GM12878 (cell line): ENCODE results near the gene PNPLA5. TPM values are rescaled to one million over a fixed set of nuclear protein-coding genes. Genes with fewer than 3 reads are reported as not detected.

Experiments used
- ATAC-seq: fragments of 200-7000 bp; cut with Tn5 transposase; 3 replicates; pipeline ENCODE4 v1.9.1; 2020; ENCODE audit warnings: mild to moderate bottlenecking, moderate library complexity
- Bru-seq: library from RNA; stranded (reverse); fragments of 400-500 nt; gene quantifications from one replicate; lab custom pipeline; 2021; lab: Mats Ljungman, UMichigan
- BruChase-seq, 2 experiments: library from RNA; stranded (reverse); fragments of 400-500 nt; gene quantifications; one replicate each; lab custom pipeline; 2021; lab: Mats Ljungman, UMichigan
- BruUV-seq: library from RNA; stranded (reverse); fragments of 400-500 nt; replicated peaks from 2 replicates; lab custom pipeline; 2021; lab: Mats Ljungman, UMichigan
- CTCF ChIA-PET: fragments of 300-600 bp; sonication (Branson Sonifier 250); formaldehyde crosslinking; extraction: SDS; loops from one replicate; lab custom pipeline; 2021; ENCODE audit warnings: inconsistent platforms; lab: Yijun Ruan, JAX
- POLR2A ChIA-PET: fragments of 350-600 bp; formaldehyde crosslinking; extraction: SDS; loops from one replicate; lab custom pipeline; 2021; ENCODE audit warnings: inconsistent platforms; lab: Charles Lee
- RAD21 ChIA-PET: fragments of 300-600 bp; sonication (Branson Sonifier 250); formaldehyde crosslinking; loops from one replicate; lab custom pipeline; 2023; ENCODE audit warnings: antibody characterized with exemption; ENCODE audit not compliant: unreplicated experiment; lab: Charles Lee
- SMC1A ChIA-PET: fragments of 300-600 bp; sonication (Branson Sonifier 250); formaldehyde crosslinking; loops from one replicate; lab custom pipeline; 2023; ENCODE audit not compliant: unreplicated experiment, uncharacterized antibody; lab: Charles Lee
- DNase-seq: peaks from one replicate; pipeline ENCODE4 v3.0.0-alpha.2; 2011; ENCODE audit warnings: low read depth, low spot score
- FAIRE-seq: peaks from 3 replicates; lab custom pipeline; 2011; peaks lifted over from hg19 to GRCh38; lab: Jason Lieb, UNC
- H2AFZ ChIP-seq: 2 replicates; pipeline ENCODE4 v1.6.0; 2011; ENCODE audit warnings: low read depth, low read length, control low read depth; ENCODE audit not compliant: control insufficient read depth
- H3K27ac ChIP-seq: 2 replicates; pipeline ENCODE4 v1.5.1; 2011; ENCODE audit warnings: control low read depth; ENCODE audit not compliant: control insufficient read depth, insufficient read depth
- H3K27me3 ChIP-seq, 2 experiments: replicated peaks in 1 of 2; 2 replicates each; pipeline versions ENCODE4 v1.6.0 to v1.6.1; 2011; ENCODE audit warnings: low read length in 1 of 2; ENCODE audit not compliant: control insufficient read depth in 2 of 2, insufficient read depth in 2 of 2
- H3K36me3 ChIP-seq, 2 experiments: 2 replicates each; pipeline ENCODE4 v1.5.1; 2011; ENCODE audit warnings: low read length in 1 of 2; ENCODE audit not compliant: control insufficient read depth in 2 of 2, insufficient read depth in 2 of 2
- H3K4me1 ChIP-seq: 2 replicates; pipeline ENCODE4 v1.6.1; 2011; ENCODE audit warnings: mild to moderate bottlenecking, low read length, moderate library complexity, mixed read lengths; ENCODE audit not compliant: control insufficient read depth, insufficient read depth
- H3K4me2 ChIP-seq: 2 replicates; pipeline ENCODE4 v1.6.0; 2011; ENCODE audit warnings: control low read depth; ENCODE audit not compliant: control insufficient read depth, insufficient read depth
- H3K4me3 ChIP-seq: fragments of 200-600 bp; sonication (generic); 2 replicates; pipeline ENCODE4 v1.5.1; 2016
- H3K79me2 ChIP-seq: 2 replicates; pipeline ENCODE4 v1.6.0; 2011; ENCODE audit warnings: low read length; ENCODE audit not compliant: control insufficient read depth, insufficient read depth
- H3K9ac ChIP-seq: 2 replicates; pipeline ENCODE4 v1.8.0; 2011; ENCODE audit warnings: low read length, control low read depth, mixed read lengths; ENCODE audit not compliant: control insufficient read depth, insufficient read depth
- H3K9me3 ChIP-seq: replicated peaks from 3 replicates; pipeline ENCODE4 v1.5.1; 2011; ENCODE audit warnings: mild to moderate bottlenecking, low read length; ENCODE audit not compliant: control insufficient read depth, insufficient read depth
- H4K20me1 ChIP-seq: 2 replicates; pipeline ENCODE4 v1.6.0; 2011; ENCODE audit not compliant: control insufficient read depth, insufficient read depth
- GATAD2B ChIP-seq: fragments of 450-650 bp; conservative IDR thresholded peaks from 2 replicates; pipeline ENCODE4 v1.6.1; 2017; ENCODE audit warnings: low read depth, mild to moderate bottlenecking, moderate library complexity
- MEF2A ChIP-seq: IDR thresholded peaks from 2 replicates; pipeline ENCODE4 v1.6.1; 2011; ENCODE audit warnings: low read depth, mild to moderate bottlenecking, low read length, moderate library complexity; ENCODE audit not compliant: insufficient read depth
- MTA2 ChIP-seq: fragments of 450-650 bp; IDR thresholded peaks from 2 replicates; pipeline ENCODE4 v1.6.1; 2016; ENCODE audit warnings: low read depth, mild to moderate bottlenecking, moderate library complexity
- NFYB ChIP-seq: IDR thresholded peaks from 2 replicates; pipeline ENCODE4 v1.6.1; 2011; ENCODE audit warnings: low read depth, mild to moderate bottlenecking, low read length, improper control_type of control experiment, moderate library complexity; ENCODE audit not compliant: insufficient read depth
- RAD51 ChIP-seq: fragments of 450-650 bp; IDR thresholded peaks from 2 replicates; pipeline ENCODE4 v1.6.1; 2016; ENCODE audit warnings: moderate library complexity, mild to moderate bottlenecking, inconsistent platforms
- SMAD1 ChIP-seq: fragments of 450-650 bp; IDR thresholded peaks from 2 replicates; pipeline ENCODE4 v1.6.1; 2018; ENCODE audit warnings: mild to moderate bottlenecking, low read depth; ENCODE audit not compliant: partially characterized antibody
- SP1 ChIP-seq: IDR thresholded peaks from one replicate; pipeline ENCODE4 v1.6.1; 2011; ENCODE audit warnings: low read depth, low read length
- TBL1XR1 ChIP-seq: IDR thresholded peaks from 2 replicates; pipeline ENCODE4 v1.6.1; 2012; ENCODE audit warnings: low read depth, low read length, improper control_type of control experiment
- YBX1 ChIP-seq: fragments of 450-650 bp; IDR thresholded peaks from 2 replicates; pipeline ENCODE4 v1.6.1; 2016; ENCODE audit warnings: antibody characterized with exemption
- WGBS: methylation state at CpG from one replicate; pipeline ENCODE4 v1.1.6; 2016; ENCODE audit warnings: low lambda C conversion rate; ENCODE audit not compliant: insufficient replicate concordance, insufficient coverage; ENCODE audit errors: missing lambda C conversion rate; 5-methylcytosine and 5-hydroxymethylcytosine counted together
- in situ Hi-C: fragments of 300-500 bp; cut with MboI; formaldehyde crosslinking; loops from 9 replicates; pipeline ENCODE4 v1.14.3; 2018; ENCODE audit warnings: mixed read lengths
- intact Hi-C: fragments of 100-400 bp; cut with micrococcal nuclease; formaldehyde crosslinking; loops from one replicate; pipeline ENCODE4 v1.14.2; 2022; ENCODE audit not compliant: unreplicated experiment
- long read RNA-seq, 2 experiments: library from polyadenylated mRNA; unstranded; transcript quantifications; one replicate each; pipeline ENCODE4 v2.0.0, GENCODE V29; 2019 to 2020
- polyA minus RNA-seq, 3 experiments: library from RNA; depleted of rRNA, polyadenylated mRNA; stranded (reverse); fragments of >200 nt; gene quantifications; 2 replicates each; pipeline ENCODE4 v1.2.3, GENCODE V29; 2011
- polyA plus RNA-seq, 11 experiments: library from polyadenylated mRNA; depleted of rRNA in 4 of 11; unstranded in 6 of 11; stranded (reverse) in 5 of 11; fragments of >200 nt; fragmentation: Nextera tagmentation in 4 of 11; fragmentation: Illumina TruSeq in 1 of 11; extraction: Ambion mirVana in 4 of 11; extraction: Trizol in 1 of 11; gene quantifications; 1 replicate in 1 of 11; 2 replicates in 10 of 11; pipeline versions ENCODE4 v1.2.1 to v1.2.3, GENCODE V29; 2011 to 2016; ENCODE audit warnings: inconsistent platforms in 2 of 11, missing spikeins in 2 of 11, low read depth in 1 of 11
- total RNA-seq, 4 experiments: library from RNA; depleted of rRNA in 3 of 4; stranded (reverse); fragments of >200 nt in 3 of 4; fragmentation: Illumina TruSeq in 1 of 4; extraction: Trizol in 1 of 4; gene quantifications; 2 replicates each; pipeline versions ENCODE4 v1.2.1 to v1.2.3, GENCODE V29; 2013 to 2021
- TF ChIP-seq, protein P1 (sequence below): fragments of 450-650 bp; IDR thresholded peaks from 2 replicates; pipeline ENCODE4 v1.6.1; 2017; ENCODE audit warnings: mild to moderate bottlenecking, moderate library complexity

The PNPLA5 gene, protein sequence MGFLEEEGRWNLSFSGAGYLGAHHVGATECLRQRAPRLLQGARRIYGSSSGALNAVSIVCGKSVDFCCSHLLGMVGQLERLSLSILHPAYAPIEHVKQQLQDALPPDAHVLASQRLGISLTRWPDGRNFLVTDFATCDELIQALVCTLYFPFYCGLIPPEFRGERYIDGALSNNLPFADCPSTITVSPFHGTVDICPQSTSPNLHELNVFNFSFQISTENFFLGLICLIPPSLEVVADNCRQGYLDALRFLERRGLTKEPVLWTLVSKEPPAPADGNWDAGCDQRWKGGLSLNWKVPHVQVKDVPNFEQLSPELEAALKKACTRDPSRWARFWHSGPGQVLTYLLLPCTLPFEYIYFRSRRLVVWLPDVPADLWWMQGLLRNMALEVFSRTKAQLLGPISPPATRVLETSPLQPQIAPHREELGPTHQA
- total RNA-seq (2013; cell fraction: nucleolus; rRNA removed), result not detected in 2 replicates
- total RNA-seq (2014; rRNA removed) (not detected in 2 replicates), total RNA-seq (2014; rRNA removed; fragmentation: Illumina TruSeq; extraction: Trizol) (not detected in 2 replicates), total RNA-seq (2021) (not detected in 2 replicates), polyA plus RNA-seq (2011; rRNA removed) (not detected in 2 replicates), polyA plus RNA-seq (2014; fragmentation: Illumina TruSeq; extraction: Trizol) (not detected in 2 replicates), polyA plus RNA-seq (2014; fragmentation: Nextera tagmentation; extraction: Ambion mirVana) (not detected), polyA plus RNA-seq (2014; rRNA removed) (not detected in 2 replicates), polyA plus RNA-seq (2016; fragmentation: Nextera tagmentation; extraction: Ambion mirVana) (not detected), polyA minus RNA-seq (2011; rRNA and poly(A)+ RNA removed) (not detected in 2 replicates), Bru-seq, nascent RNA (percentile 7 among the genes with signal in this experiment), BruChase-seq, experiment 1, labeled RNA remaining after a 6-hour chase (not detected), BruChase-seq, experiment 2, labeled RNA remaining after a 2-hour chase (not detected)
- not detected for polyA plus RNA-seq (2011; ENCODE audit: low read depth)
- polyA plus RNA-seq (2011; cell fraction: cytosol; rRNA removed), result not detected in 2 replicates
- not detected in 2 replicates for polyA plus RNA-seq (2011; cell fraction: nucleus; rRNA removed)
- not detected in 2 replicates for polyA plus RNA-seq (2012)
- polyA minus RNA-seq (2011; cell fraction: cytosol; rRNA and poly(A)+ RNA removed), result not detected in 2 replicates
- not detected in 2 replicates for polyA minus RNA-seq (2011; cell fraction: nucleus; rRNA and poly(A)+ RNA removed)
- long read RNA-seq, experiment 1, result 0 reads
- long read RNA-seq, experiment 2, result 0 reads

DNA sequence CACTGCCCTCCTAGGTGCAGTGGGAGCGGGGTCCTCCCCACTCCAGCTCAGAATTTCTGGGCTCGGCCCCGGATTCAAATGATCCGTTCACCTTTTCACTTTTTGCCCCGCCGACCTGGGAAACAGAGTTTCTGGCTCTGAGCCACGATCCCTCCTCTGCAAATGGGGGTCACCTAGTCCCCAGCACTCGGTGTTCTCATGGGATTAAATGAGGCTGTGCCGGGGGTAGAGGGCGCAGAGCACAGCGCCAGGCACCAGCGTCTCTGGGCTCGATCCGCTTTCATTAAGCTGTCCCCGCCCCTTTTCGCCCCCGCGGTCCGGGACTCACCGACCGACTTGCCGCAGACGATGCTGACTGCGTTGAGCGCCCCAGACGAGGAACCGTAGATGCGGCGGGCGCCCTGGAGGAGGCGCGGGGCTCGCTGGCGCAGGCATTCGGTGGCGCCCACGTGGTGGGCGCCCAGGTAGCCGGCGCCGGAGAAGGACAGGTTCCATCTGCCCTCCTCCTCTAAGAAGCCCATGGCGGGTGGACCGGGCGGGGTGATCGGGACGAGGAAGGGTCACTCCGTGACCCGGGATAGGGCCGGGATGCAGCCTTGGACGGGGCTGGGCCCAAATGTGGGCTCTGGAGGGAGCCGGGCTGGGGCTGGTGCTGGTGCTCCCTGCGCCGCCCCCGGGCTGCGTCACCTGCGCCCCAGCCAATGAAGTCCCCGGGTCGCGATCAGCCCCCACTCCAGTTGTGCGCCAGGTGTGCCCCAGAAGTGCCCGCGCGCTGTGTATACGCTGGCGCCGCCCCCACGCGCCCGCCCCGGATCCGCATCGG, at the start of gene PNPLA5:
Gene PNPLA5, minus strand, starts transcription at position 654 of the 823 bp plus-strand sequence. Its CDS starts 133 bp downstream, at position 521.
- Histone ChIP-seq H3K9ac (no peak within 1 kb of the TSS), H3K27ac (no peak within 1 kb of the TSS), H2AFZ (no peak within 1 kb of the TSS), H4K20me1 (no peaks in the 10 kb centered on the region; the same call in 1 of the 2 replicates), H3K4me2 (no peak within 1 kb of the TSS), H3K4me3 (no peak within 1 kb of the TSS), H3K36me3 (no peaks in the 10 kb centered on the region), H3K9me3 (no peaks in the 10 kb centered on the region), H3K4me1 (no peaks in the 10 kb centered on the region), H3K79me2 (no peaks in the 10 kb centered on the region), H3K27me3 (peaks cover 11% of the 10 kb centered on the region in 2 experiments)
- 9% methylated on average over 66 of the region's 72 CpGs for WGBS
- CTCF ChIA-PET, result interaction anchor here (1.0 kb wide), 1 partner anchor 9 kb away, joined by 3 read pairs; no protein-coding TSS in a partner anchor
- RAD21 ChIA-PET, result no interaction called here
- no TSS peak for BruUV-seq
- intact Hi-C loops (no loop called here), in situ Hi-C loops (no loop called here)
- no peak for DNase-seq
- no peak; the same call in 2 of the 3 replicates for ATAC-seq
- POLR2A ChIA-PET, result no interaction called here
- SMC1A ChIA-PET, result no interaction called here
- FAIRE-seq, result no peak
- no peak for TF ChIP-seq NFYB
- no peak for TF ChIP-seq GATAD2B
- no peak for TF ChIP-seq MTA2
- TF ChIP-seq TBL1XR1, result no peak
- no peak for TF ChIP-seq SP1
- no peak for TF ChIP-seq MEF2A
- no peak for TF ChIP-seq YBX1
- TF ChIP-seq RAD51, result no peak
- TF ChIP-seq, protein P1, sequence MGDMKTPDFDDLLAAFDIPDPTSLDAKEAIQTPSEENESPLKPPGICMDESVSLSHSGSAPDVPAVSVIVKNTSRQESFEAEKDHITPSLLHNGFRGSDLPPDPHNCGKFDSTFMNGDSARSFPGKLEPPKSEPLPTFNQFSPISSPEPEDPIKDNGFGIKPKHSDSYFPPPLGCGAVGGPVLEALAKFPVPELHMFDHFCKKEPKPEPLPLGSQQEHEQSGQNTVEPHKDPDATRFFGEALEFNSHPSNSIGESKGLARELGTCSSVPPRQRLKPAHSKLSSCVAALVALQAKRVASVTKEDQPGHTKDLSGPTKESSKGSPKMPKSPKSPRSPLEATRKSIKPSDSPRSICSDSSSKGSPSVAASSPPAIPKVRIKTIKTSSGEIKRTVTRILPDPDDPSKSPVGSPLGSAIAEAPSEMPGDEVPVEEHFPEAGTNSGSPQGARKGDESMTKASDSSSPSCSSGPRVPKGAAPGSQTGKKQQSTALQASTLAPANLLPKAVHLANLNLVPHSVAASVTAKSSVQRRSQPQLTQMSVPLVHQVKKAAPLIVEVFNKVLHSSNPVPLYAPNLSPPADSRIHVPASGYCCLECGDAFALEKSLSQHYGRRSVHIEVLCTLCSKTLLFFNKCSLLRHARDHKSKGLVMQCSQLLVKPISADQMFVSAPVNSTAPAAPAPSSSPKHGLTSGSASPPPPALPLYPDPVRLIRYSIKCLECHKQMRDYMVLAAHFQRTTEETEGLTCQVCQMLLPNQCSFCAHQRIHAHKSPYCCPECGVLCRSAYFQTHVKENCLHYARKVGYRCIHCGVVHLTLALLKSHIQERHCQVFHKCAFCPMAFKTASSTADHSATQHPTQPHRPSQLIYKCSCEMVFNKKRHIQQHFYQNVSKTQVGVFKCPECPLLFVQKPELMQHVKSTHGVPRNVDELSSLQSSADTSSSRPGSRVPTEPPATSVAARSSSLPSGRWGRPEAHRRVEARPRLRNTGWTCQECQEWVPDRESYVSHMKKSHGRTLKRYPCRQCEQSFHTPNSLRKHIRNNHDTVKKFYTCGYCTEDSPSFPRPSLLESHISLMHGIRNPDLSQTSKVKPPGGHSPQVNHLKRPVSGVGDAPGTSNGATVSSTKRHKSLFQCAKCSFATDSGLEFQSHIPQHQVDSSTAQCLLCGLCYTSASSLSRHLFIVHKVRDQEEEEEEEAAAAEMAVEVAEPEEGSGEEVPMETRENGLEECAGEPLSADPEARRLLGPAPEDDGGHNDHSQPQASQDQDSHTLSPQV, result no peak
- no peak for TF ChIP-seq SMAD1
